ENCODE results near the gene MEF2D.

DNA sequence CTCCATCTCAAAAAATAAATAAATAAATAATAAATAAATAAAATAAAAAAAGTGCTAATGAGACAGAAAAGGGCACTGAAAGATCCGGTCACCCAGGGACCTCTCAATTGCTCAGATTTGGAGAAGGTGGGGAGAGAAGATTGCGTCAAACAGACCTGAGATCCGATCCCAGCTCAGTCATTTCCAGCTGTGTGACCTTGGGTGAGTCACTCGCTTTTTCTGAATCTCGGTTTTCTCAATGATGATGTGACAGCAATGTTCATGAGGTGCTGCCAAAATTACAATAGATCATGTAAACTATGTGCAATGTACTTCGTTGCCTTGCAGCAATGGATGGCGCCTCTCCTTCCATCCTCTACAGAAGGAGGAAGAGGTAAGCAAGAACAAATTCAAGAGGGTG lies 11.1 kb upstream of the MEF2D start:
- no peak for TF ChIP-seq CTCF (IDR thresholded peaks at IDR 0.05; ENCODE audit: insufficient read depth, low read depth, low read length)
- TF ChIP-seq EZH2 (IDR thresholded peaks at IDR 0.05; ENCODE audit: insufficient read depth, low read length), result no peak
